ENCODE data around the gene CBLIF. TPM values are rescaled to one million over a fixed set of nuclear protein-coding genes. Genes with fewer than 3 reads are reported as not detected.

Gene CBLIF
- total and polyA plus RNA-seq, 2 of the 8 experiments (the other 6 are each of a cell fraction or from before 2014, with no cell fraction given), result not detected

DNA sequence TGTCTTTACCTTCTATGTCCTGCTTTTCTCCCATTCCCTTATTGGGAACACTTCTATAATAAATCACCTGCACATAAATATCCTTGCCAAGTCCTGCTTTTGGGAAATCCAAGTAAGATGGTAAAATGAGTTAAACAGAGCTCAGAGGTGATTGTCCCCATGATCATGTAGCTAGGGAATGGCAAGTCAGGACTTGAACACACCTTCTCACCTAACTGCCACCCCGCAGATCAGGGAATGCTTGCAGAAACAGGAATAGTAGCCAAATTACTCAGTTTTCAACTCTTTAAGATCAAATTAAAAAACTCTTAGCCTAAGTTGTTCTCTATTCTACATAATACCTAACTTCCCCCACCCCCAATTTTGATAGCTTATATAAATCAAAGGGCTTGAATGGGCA, 49.3 kb upstream of the CBLIF start:
- no peak overlapping the region for H3K14ac ChIP-seq (ENCODE audit: insufficient read length)
- DNase-seq (ENCODE audit: low read depth in 1 of 2, low spot score in 2 of 2) (no peak), FAIRE-seq (no peak)
- H2BK15ac ChIP-seq (ENCODE audit: low read length), result no peak overlapping the region
- no peaks in the 10 kb centered on the region for H3K79me2 ChIP-seq (ENCODE audit: control insufficient read depth in 1 of 2, insufficient read depth in 2 of 2, low read length in 2 of 2)
- H3K56ac ChIP-seq (replicated peaks; ENCODE audit: insufficient read length, low read depth, low read length), result no peak overlapping the region
- TF ChIP-seq, protein P1, sequence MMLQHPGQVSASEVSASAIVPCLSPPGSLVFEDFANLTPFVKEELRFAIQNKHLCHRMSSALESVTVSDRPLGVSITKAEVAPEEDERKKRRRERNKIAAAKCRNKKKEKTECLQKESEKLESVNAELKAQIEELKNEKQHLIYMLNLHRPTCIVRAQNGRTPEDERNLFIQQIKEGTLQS (IDR thresholded peaks at IDR 0.05; ENCODE audit: insufficient read depth, low read depth, low read length), result no peak
- no peak for TF ChIP-seq PHF8 (conservative IDR thresholded peaks at IDR 0.05; ENCODE audit: low read depth, low read length)
- TF ChIP-seq SRF (IDR thresholded peaks at IDR 0.05; ENCODE audit: low read depth, low read length), result no peak
- no peak for TF ChIP-seq SP4 (IDR thresholded peaks at IDR 0.05; ENCODE audit: low read length)
- no peak for TF ChIP-seq CBX8 (IDR thresholded peaks at IDR 0.05; ENCODE audit: borderline replicate concordance, low read depth, low read length)
- TF ChIP-seq NRF1 (IDR thresholded peaks at IDR 0.05; ENCODE audit: low read depth, low read length), result no peak
- no peak for TF ChIP-seq MAX (IDR thresholded peaks at IDR 0.05)
- TF ChIP-seq CTBP2 (IDR thresholded peaks at IDR 0.05; ENCODE audit: borderline replicate concordance, insufficient read depth, insufficient read length, low read length), result no peak
- no peak for TF ChIP-seq SP1 (IDR thresholded peaks at IDR 0.05; ENCODE audit: low read depth, low read length)
- no peak for TF ChIP-seq HDAC2 (IDR thresholded peaks at IDR 0.05; ENCODE audit: borderline replicate concordance in 1 of 2, low read depth in 2 of 2, low read length in 2 of 2)
- TF ChIP-seq MAFK (IDR thresholded peaks at IDR 0.05; ENCODE audit: low read depth, low read length), result no peak
- H3K36me3 ChIP-seq (ENCODE audit: control insufficient read depth in 2 of 4, insufficient read depth in 4 of 4, low read length in 3 of 4), result no peaks in the 10 kb centered on the region
- H4K5ac ChIP-seq (ENCODE audit: insufficient read length, low read depth, low read length), result no peak overlapping the region
- H4K8ac ChIP-seq (ENCODE audit: extremely low read depth, insufficient read depth, low read length), result no peak overlapping the region
- H3K4ac ChIP-seq (replicated peaks; ENCODE audit: insufficient read length, low read depth, low read length), result no peak overlapping the region
- WGBS, 2 experiments (ENCODE audit: extremely low coverage in 1 of 2, insufficient coverage in 1 of 2, insufficient read length in 1 of 2, insufficient replicate concordance in 2 of 2, low coverage in 1 of 2, low lambda C conversion rate in 2 of 2, missing lambda C conversion rate in 1 of 2), result 92% methylated on average over 1 of the region's 1 CpG; no CpG with 5 or more reads in 1 of the 2 experiments
- H2AFZ ChIP-seq (ENCODE audit: low read length), result no peak overlapping the region
- POLR2A ChIA-PET (ENCODE audit: partially characterized antibody), result no interaction called here
- no peak overlapping the region for H3K9ac ChIP-seq (replicated peaks in 1 of 4; ENCODE audit: extremely low read depth in 1 of 4, low read depth in 3 of 4, low read length in 3 of 4)
- H3K4me2 ChIP-seq (ENCODE audit: insufficient read depth in 1 of 2, low read depth in 2 of 2, low read length in 2 of 2), result no peak overlapping the region
- no peak overlapping the region for H3K27ac ChIP-seq (ENCODE audit: low read depth, low read length)
- H4K20me1 ChIP-seq (replicated peaks in 1 of 2; ENCODE audit: control insufficient read depth in 1 of 2, insufficient read depth in 2 of 2, low read length in 2 of 2), result no peaks in the 10 kb centered on the region
- peaks cover 5 to 9% (median 9%) of the 10 kb centered on the region in 4 experiments for H3K4me1 ChIP-seq (replicated peaks in 1 of 4; ENCODE audit: control insufficient read depth in 3 of 4, insufficient read depth in 4 of 4, low read length in 3 of 4)
- no peak overlapping the region for H3K23ac ChIP-seq (ENCODE audit: insufficient read length)
- no peak overlapping the region for H2BK12ac ChIP-seq (ENCODE audit: low read depth, low read length)
- H2BK20ac ChIP-seq (ENCODE audit: low read length), result no peak overlapping the region
- H3K9me3 ChIP-seq (ENCODE audit: insufficient read depth in 2 of 2, low read depth in 1 of 2, low read length in 1 of 2), result no peaks in the 10 kb centered on the region
- no peak overlapping the region for H3K18ac ChIP-seq (ENCODE audit: extremely low read depth, low read length)
- H2BK5ac ChIP-seq (ENCODE audit: low read depth, low read length), result no peak overlapping the region
- H2BK120ac ChIP-seq (replicated peaks; ENCODE audit: low read depth, low read length), result no peak overlapping the region
- CTCF ChIA-PET (ENCODE audit: partially characterized antibody), result interaction anchor here (0.6 to 2.8 kb wide), 3 partner anchors 25 to 238 kb away, joined by 3 to 12 read pairs (median 4); no protein-coding TSS in a partner anchor
- no peaks in the 10 kb centered on the region for H3K23me2 ChIP-seq (ENCODE audit: low read depth, low read length)
- H3K4me3 ChIP-seq (ENCODE audit: extremely low read depth in 1 of 4, insufficient read depth in 2 of 4, low read depth in 3 of 4, low read length in 4 of 4), result no peak overlapping the region
- H3K27me3 ChIP-seq (replicated peaks in 1 of 4; ENCODE audit: control insufficient read depth in 3 of 4, extremely low read depth in 1 of 4, insufficient read depth in 3 of 4, low read length in 3 of 4), result no peaks in the 10 kb centered on the region
- H4K91ac ChIP-seq (replicated peaks; ENCODE audit: insufficient read length, low read length), result no peak overlapping the region
- H3K79me1 ChIP-seq (ENCODE audit: low read depth, low read length), result no peaks in the 10 kb centered on the region
- H2AK5ac ChIP-seq (ENCODE audit: low read depth, low read length), result no peak overlapping the region

Measured in H1 (cell line).